ENCODE results near the gene HIVEP3.

Gene HIVEP3

DNA sequence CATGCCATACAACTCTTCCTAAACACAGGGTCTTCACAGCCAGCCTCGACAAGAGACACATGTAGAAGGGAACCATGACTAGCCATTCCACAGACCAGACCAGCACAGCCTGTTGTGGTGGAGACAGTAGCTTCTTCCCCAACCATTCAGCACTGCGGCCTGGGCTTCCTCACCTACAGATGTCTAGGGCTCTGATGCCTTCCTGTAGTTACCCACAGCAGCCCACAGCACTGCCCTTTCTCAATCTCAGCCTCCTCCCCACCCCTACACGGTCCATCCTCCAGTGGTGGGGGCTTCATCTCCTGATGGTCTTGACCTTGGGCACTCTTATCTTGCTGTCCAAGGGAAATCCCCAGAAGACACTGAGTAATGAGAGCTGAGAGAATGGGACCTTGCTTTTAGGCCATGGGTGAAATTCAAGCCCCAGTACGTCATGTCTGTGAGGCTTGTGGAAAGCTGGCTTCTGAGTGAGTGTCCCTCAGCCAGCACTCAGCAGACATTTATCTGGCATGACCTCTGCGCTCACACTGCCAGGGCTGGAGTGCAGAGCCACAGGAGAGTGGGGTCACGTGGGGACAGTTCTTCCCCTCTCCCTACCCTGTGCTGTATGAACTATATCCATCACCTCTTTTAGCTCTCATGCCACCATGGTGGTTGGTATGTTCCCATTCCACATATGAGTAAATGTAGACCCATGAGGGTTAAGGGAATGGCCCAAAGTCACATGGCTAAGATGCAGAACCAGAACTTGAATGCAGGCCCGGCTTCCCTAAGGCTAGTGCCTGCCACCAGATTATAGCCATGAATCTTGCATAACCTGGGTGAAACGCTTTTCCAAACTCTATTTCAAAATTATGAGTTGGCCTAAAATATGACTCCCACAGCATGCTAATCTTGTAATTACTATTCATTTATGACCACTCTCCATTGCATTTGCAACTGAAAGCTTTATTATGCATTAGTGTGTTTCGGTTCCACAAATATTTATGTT is 104.7 kb downstream of the HIVEP3 start:
- no peak for DNase-seq (ENCODE audit: low read depth in 1 of 2, low spot score in 1 of 2)

DNA sequence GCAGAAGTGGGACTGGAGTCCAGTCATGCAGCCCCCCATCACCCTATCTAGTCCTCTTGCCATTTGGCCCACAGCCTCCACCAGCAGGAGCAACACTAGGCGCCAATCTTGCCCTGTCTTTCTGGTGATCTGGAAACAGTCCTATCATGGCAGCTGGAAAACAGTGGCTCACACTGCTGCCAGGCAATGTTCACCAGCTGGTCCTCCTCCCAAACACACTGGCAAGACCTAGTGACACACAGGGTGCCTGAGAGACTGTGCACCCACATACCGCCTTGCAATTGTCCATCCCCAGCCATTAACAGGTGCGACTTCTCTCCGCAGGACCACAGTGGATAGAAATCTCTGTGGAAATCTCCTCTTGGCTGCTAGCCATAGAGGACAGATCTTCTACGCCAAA is 105.5 kb downstream of the HIVEP3 start:
- no peak for DNase-seq (ENCODE audit: low read depth in 1 of 2, low spot score in 1 of 2)

DNA sequence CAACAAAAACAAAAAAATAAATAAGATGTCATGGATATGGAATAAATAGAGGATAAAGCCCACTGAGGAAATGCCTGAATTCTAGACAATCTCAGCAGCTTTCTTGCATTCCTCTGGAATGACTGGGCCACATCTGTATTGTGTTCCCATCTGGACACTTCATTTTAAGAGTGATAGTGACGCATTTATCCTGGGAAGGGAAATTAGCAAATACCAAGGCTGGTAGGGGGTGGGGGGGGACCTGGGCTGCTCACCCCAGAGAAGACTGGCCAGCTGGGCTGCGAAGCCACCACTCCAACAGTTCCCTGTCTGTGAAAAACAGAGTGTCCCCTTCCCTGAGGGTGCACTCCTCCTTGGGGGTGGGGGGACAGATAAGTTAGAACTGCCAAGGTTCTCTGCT is 106.3 kb downstream of the HIVEP3 start:
- DNase-seq (ENCODE audit: low read depth in 1 of 2, low spot score in 1 of 2) = no peak

GRCh38 chr1:41812051-41812450 is 106.7 kb downstream of the HIVEP3 start:
- peak in 1 of 2 donors; percentile 13 for DNase-seq (ENCODE audit: low read depth in 1 of 2, low spot score in 1 of 2)

DNA sequence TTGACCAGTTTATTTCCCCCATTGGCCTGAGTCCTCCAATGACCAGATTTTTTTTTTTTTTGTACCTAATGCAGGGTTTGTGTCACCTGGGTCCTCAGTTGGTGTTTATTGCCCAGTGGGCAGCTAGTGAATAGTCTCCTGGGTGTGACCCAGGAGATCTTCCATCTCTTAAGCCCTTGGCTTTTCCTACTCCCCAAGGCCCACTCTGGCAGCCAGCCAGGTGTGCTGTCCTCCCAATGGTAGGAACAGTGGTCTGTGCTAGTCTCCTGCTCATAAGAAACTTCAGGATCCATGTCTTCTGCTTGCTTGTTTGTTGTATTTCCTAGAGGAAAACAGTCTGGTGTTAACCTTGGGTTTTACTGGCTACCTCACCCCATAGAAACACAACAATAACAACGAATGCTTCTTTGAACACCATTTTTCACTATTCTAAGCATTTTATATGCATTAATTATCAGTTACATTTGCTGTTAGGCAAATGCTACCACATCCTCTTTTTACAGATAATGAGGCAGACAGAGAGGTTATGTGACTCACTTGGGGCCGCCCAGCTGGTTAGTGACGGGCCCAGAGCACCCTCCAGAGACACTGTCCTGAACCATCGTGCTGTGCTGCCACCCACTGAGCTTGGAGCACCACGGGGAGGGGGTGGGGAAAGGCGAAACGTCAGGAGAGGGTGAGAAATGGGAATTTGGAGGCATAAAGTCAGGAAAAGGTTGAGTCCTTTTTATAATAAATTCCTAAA is 107.5 kb downstream of the HIVEP3 start:
- no peak for DNase-seq (ENCODE audit: low read depth in 1 of 2, low spot score in 1 of 2)

GRCh38 chr1:41810446-41810845 is 108.3 kb downstream of the HIVEP3 start:
- no peak for DNase-seq (ENCODE audit: low read depth in 1 of 2, low spot score in 1 of 2)

- DNase-seq (ENCODE audit: low read depth in 1 of 2, low spot score in 1 of 2) = no peak
These were observed 109.0 kb downstream of the HIVEP3 start for GRCh38 chr1:41809692-41810091.

GRCh38 chr1:41807390-41807789 is 111.3 kb downstream of the HIVEP3 start:
- no peak for DNase-seq (ENCODE audit: low read depth in 1 of 2, low spot score in 1 of 2)

DNA sequence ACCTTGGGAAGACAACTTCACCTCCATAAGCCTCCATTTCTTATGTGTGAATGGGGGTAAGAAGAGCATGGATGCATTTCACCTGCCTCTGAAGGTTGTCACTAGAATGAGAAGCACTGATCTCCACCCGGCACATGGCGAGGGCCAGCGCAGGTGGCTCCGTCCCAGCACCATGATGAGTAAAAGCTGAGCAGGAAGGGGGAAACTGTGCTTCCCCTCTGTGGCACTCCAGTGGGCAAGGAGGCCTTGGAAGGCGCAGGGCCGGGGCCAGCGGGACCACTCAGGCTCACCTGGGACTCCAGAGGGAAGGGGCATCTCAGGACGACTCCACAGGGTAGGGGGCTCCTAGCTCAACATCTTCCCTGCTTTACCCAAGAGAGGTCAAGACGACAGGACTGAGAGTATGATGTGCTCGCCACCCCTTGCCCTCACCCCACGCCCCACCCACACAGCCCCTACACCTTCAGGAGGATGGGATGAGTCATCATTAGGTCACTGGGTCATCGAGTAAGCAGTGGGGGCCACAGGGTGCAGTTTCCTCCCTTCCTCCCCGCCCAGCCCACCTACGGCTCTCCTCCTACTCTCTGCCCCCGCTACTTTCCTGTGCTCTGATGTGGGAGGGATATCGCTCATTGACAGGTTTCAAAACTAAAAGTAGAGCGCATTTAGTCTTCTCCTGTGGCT is 112.1 kb downstream of the HIVEP3 start:
- DNase-seq (ENCODE audit: low read depth in 1 of 2, low spot score in 1 of 2) = peak; percentile 7 to 53

DNA sequence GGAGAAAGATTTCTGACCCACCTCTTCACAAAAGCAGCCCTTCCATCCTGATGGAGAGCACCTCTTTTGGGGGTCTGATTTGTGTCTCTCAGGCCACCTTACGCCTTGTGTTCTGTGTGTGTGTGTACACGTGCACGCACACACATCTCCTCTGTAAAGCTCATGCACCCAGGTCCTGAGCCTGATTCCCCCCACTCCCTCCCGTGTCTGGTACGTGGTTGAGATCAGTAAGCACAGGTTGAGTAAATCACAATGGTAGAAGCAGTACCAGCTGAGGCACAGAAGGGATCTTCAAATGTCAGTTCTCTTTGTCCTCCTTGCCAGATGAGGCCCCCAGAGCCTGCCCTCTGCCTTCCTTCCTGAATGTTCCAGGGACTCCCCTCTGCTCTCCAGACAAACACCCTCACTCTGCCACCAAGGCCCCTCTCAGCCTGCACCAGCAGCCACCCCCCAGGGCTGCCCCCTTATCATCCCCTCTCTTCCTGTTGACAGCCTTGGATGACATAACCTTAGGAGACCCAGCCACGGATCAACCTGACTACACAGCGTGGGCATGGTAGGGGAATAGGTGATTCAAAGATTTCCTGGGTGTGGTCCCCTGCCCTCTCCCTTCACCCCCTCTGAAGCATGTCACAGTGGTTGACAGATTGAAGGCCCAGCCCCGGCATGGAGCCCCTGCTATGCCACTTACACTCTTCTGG is 112.8 kb downstream of the HIVEP3 start:
- peak in 1 of 2 donors; percentile 8 for DNase-seq (ENCODE audit: low read depth in 1 of 2, low spot score in 1 of 2)

DNA sequence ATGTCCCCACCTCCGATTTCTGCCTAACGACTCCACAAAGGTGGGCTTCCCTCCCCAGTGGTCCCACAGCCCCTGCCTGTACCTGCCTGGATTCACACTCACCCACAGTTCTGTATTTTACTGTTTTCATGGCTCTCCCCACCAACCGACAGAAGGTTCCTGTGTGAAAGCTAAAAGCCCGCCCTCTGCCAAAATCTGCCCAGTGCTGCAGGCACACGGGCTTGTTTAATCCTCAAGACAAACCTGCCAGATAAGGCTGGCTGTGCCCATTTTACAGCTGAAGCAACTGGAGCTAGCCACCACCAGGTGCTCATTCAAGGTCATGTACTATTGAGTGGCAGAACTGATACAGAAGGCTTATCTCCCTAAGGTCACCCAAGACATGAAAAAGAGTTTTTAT is 114.5 kb downstream of the HIVEP3 start:
- DNase-seq (ENCODE audit: low read depth in 1 of 2, low spot score in 1 of 2) = no peak

GRCh38 chr1:41803656-41804055 is 115.1 kb downstream of the HIVEP3 start:
- no peak for DNase-seq (ENCODE audit: low read depth in 1 of 2, low spot score in 1 of 2)

DNA sequence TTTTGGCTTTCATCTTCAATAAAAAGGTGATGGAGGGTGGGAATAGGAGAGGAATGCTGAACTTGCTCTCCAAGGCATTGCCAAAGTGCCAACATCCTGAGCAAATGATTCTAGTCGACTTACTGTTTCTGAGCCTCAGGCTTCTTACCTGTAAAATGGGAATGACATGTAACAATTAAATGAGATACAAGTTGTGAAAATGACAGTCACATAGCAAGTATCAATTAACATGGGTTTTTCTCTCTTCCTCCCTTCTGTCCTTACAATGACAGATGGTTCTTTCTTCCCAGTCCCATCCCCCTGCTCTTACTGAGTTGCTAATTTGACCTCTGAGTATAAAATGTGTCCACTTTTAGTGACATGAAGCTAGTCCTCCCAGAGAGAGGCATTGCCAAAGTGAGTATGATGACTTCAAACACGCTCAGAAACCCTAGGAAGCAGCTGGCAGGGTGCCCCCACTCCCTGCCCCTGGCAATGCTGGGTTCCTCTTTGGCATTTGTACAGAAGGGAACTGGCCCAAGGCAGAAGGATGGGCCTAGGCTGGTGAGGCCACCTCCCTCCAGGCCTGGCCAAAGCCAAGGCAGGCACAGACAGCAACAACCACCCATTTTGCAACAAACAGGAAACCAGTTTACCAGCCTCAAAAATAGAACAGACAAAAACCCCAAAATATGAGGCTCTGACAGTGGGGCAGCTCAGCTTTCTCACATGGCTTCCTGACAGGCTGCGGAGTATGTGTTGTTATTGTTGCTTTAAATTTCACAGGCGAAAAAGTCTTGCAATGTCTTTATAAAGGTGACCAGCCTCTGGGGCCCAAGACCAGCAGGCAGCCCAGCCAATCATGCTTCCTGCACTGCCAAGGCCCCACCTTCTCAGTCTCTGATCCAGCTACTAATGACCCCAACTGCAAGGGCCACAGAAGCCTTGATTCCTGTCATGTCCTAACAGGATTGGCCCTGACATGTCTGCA is 115.9 kb downstream of the HIVEP3 start:
- DNase-seq (ENCODE audit: low read depth in 1 of 2, low spot score in 1 of 2) = peak in 1 of 2 donors; percentile 15

- no peak for DNase-seq (ENCODE audit: low read depth in 1 of 2, low spot score in 1 of 2)
These were observed 118.4 kb downstream of the HIVEP3 start for GRCh38 chr1:41800311-41800829.

GRCh38 chr1:41799723-41800122 is 119.0 kb downstream of the HIVEP3 start:
- no peak for DNase-seq (ENCODE audit: low read depth in 1 of 2, low spot score in 1 of 2)

DNA sequence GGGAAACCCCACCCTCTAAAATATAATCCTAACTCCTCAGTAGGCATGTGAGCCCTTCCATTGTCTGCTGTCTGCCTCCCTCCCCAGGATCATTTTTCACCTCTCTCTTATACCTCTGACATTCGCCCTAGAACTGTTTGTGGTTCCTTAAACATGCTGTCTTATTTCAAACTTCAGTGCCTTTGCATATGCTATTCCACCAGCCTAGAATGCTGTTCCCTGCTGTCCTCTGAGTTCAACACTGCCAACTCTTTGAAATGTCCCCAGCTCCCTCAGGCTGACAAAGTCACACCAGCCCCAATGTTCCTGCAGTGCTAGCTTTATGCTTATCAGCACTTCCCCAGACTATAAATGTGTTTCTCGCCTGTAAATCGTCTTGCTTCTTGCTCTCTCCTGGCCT is 119.5 kb downstream of the HIVEP3 start:
- DNase-seq (ENCODE audit: low read depth in 1 of 2, low spot score in 1 of 2) = no peak

- no peak for DNase-seq (ENCODE audit: low read depth in 1 of 2, low spot score in 1 of 2)
These were observed 123.4 kb downstream of the HIVEP3 start for GRCh38 chr1:41795205-41795762.

DNA sequence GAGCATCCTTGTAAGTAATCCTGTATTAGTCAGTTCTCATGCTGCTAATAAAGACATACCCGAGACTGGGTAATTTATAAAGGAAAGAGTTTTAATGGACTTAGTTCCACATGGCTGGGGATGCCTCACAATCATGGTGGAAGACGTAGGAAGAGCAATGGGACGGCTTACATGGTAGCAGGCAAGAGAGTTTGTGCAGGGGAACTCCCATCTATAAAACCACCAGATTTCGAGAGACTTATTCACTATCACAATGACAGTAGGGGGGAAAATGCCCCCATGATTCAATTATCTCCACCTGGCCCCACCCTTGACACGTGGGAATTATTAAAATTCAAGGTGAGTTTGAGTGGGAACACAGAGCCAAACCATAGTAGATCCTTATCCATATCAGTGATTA is 124.7 kb downstream of the HIVEP3 start:
- DNase-seq (ENCODE audit: low read depth in 1 of 2, low spot score in 1 of 2) = no peak

DNA sequence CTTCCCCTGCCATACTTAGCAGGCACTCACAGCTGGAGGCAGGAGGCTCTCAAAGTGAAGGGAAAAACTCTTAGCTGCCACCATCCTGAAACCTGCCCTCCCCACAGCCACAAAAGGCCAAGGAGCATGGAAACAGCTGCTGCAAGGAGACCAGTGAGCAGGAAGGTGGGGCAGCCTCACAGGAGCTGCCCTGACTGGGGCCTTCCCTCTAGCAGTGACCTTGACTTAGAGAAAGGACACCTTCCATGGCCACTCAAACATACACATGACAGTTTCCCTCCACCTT is 126.3 kb downstream of the HIVEP3 start:
- DNase-seq (ENCODE audit: low read depth in 1 of 2, low spot score in 1 of 2) = no peak
